ENCODE results near the gene DNAJA1.
"Not testable (repeated sequence)": the region's sequence is repeated elsewhere in the genome, so short reads cannot be mapped to it uniquely, and the experiment has no call there.

DNA sequence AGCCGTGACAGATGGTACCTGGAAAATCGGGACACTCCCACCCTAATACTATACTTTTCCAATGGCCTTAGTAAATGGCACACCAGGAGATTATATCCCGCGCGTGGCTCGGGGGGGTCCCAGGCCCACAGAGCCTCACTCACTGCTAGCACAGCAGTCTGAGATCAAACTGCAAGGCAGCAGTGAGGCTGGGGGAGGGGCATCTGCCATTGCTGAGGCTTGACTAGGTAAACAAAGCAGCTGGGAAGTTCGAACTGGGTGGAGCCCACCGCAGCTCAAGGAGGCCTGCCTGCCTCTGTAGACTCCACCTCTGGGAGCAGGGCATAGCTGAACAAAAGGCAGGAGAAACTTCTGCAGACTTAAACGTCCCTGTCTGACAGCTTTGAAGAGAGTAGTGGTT is 60.6 kb downstream of the DNAJA1 start:
- TF ChIP-seq, protein P1, sequence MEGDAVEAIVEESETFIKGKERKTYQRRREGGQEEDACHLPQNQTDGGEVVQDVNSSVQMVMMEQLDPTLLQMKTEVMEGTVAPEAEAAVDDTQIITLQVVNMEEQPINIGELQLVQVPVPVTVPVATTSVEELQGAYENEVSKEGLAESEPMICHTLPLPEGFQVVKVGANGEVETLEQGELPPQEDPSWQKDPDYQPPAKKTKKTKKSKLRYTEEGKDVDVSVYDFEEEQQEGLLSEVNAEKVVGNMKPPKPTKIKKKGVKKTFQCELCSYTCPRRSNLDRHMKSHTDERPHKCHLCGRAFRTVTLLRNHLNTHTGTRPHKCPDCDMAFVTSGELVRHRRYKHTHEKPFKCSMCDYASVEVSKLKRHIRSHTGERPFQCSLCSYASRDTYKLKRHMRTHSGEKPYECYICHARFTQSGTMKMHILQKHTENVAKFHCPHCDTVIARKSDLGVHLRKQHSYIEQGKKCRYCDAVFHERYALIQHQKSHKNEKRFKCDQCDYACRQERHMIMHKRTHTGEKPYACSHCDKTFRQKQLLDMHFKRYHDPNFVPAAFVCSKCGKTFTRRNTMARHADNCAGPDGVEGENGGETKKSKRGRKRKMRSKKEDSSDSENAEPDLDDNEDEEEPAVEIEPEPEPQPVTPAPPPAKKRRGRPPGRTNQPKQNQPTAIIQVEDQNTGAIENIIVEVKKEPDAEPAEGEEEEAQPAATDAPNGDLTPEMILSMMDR (IDR thresholded peaks at IDR 0.05 in 2 of 3, conservative IDR thresholded peaks at IDR 0.05 in 1 of 3; ENCODE audit: borderline replicate concordance in 1 of 3, insufficient read depth in 1 of 3, low read depth in 2 of 3, low read length in 2 of 3): not testable (repeated sequence)
- TF ChIP-seq POLR2A (IDR thresholded peaks at IDR 0.05; ENCODE audit: borderline replicate concordance, extremely low read depth, insufficient read depth, insufficient read length); ATF3 (IDR thresholded peaks at IDR 0.05); EGR1 (IDR thresholded peaks at IDR 0.05; ENCODE audit: low read depth); REST (IDR thresholded peaks at IDR 0.05; ENCODE audit: low read depth); ZFX (IDR thresholded peaks at IDR 0.05); RAD21 (IDR thresholded peaks at IDR 0.05; ENCODE audit: low read depth): not testable (repeated sequence)
